Measurements from ENCODE around the gene PTPRE.

- TF ChIP-seq GATA2 (IDR thresholded peaks at IDR 0.05; ENCODE audit: low read depth, low read length) (no peak), GATA3 (IDR thresholded peaks at IDR 0.05; ENCODE audit: low read depth, low read length) (no peak)
These were observed 102.6 kb downstream of the PTPRE start for GRCh38 chr10:128009372-128010126.

Data from SH-SY5Y (cell line).